HG03159 (cell line): Measurements from ENCODE around the gene NELFE.
"Not testable (repeated sequence)": the region's sequence is repeated elsewhere in the genome, so short reads cannot be mapped to it uniquely, and the experiment has no call there.

Experiments
- ATAC-seq: cut with Tn5 transposase; IDR thresholded peaks from one replicate; pipeline ENCODE4 v1.9.1; 2021; ENCODE audit warnings: mild to moderate bottlenecking, moderate library complexity; ENCODE audit not compliant: unreplicated experiment

NELFE gene

GRCh38 chr6:31952140-31952805, 6.5 kb downstream of the NELFE start:
- ATAC-seq: no peak

DNA sequence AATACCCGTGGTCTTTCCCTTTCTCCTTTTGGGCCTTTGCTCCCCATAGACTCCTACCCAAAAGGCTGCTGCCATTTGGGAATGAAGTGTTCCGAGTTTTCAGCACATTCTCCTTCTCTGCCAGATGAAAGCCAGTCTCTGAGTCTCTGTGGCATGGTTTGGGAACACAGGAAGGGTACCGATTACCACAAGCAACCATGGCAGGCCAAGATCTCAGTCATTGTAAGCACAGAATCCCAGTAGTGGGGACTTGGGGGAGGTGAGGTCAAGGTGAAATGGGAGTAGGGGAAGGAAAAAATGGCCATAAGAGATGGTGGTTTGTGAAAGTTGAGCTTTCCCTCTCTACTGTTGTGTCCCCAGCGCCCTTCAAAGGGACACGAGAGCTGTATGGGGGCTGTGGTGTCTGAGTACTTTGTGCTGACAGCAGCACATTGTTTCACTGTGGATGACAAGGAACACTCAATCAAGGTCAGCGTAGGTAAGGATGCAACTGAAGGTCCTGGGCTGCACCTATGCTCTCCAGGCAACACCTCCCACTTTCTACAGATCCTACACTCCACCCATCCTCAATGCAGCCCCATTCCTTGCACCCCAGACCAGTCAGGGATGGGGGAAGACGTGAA, 8.7 kb downstream of the NELFE start:
- ATAC-seq: no peak

- ATAC-seq: no peak
Measured at GRCh38 chr6:31948753-31949413, 9.9 kb downstream of the NELFE start.

DNA sequence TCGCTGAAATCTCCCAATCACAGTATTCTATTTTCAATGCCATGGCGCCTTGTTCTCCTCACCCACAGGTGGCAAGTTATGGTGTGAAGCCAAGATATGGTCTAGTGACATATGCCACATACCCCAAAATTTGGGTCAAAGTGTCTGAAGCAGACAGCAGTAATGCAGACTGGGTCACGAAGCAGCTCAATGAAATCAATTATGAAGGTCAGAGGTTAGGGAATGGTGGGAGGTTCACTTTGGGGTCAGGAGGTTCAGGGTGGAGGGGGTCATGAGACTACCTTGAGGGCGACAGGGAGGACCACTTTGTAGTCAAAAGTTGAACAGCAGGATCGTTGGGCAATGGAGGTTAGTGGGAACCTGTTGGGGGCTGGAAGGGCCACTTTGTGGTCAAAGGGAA, 10.5 kb downstream of the NELFE start:
- ATAC-seq: no peak

GRCh38 chr6:31947864-31948263, 10.9 kb downstream of the NELFE start:
- ATAC-seq: no peak

GRCh38 chr6:31947070-31947675, 11.6 kb downstream of the NELFE start:
- no peak for ATAC-seq

GRCh38 chr6:31946370-31946885, 12.3 kb downstream of the NELFE start:
- no peak for ATAC-seq

DNA sequence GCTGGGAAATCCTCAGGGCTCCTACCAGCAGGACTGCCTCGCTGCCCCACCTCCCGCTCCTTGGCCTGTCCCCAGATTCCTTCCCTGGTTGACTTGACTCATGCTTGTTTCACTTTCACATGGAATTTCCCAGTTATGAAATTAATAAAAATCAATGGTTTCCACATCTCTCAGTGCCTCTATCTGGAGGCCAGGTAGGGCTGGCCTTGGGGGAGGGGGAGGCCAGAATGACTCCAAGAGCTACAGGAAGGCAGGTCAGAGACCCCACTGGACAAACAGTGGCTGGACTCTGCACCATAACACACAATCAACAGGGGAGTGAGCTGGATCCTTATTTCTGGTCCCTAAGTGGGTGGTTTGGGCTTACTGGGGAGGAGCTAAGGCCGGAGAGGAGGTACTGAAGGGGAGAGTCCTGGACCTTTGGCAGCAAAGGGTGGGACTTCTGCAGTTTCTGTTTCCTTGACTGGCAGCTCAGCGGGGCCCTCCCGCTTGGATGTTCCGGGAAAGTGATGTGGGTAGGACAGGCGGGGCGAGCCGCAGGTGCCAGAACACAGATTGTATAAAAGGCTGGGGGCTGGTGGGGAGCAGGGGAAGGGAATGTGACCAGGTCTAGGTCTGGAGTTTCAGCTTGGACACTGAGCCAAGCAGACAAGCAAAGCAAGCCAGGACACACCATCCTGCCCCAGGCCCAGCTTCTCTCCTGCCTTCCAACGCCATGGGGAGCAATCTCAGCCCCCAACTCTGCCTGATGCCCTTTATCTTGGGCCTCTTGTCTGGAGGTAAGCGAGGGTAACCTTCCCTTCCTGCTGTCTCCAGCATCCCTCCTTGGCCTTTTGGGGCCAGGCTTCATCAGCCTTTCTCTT, 13.0 kb downstream of the NELFE start, which contains the start of gene CFB:
TSS of gene CFB (plus strand) at position 589 of the 863 bp plus-strand sequence. CDS start at position 716, 127 bp downstream.
- ATAC-seq: no peak

GRCh38 chr6:31945154-31945506, 13.6 kb downstream of the NELFE start:
- no peak for ATAC-seq

DNA sequence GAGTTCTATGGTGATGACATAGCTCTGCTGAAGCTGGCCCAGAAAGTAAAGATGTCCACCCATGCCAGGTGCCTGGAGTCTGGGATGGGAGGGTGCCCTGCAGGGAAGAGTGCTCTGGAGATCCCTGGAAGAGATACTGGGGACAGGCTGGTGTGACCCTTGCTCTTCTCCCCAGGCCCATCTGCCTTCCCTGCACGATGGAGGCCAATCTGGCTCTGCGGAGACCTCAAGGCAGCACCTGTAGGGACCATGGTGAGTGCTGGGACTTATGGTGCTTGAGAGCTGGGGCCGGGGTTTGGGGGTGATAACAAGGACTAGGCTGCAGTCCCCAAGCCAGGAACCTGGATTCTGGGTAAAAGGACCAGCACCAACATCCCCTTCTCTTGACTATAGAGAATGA, 15.0 kb downstream of the NELFE start:
- no peak for ATAC-seq

GRCh38 chr6:31940256-31940664, 18.5 kb downstream of the NELFE start:
- no peak for ATAC-seq

DNA sequence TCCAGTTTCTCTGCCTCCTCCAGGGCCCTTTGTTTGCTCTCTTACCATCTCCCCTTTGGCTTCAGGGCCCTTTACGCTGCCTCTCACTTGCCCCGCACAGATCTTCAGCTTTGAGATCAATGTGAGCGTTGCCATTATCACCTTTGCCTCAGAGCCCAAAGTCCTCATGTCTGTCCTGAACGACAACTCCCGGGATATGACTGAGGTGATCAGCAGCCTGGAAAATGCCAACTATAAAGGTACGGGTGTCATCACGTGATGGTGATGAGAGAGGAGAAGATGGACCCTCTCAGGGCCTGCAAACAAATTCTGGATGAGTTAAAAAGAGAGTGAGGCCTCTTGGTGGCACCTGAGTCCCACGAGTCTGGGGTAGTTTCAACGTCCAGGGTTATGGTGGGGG, 22.9 kb downstream of the NELFE start:
- no peak for ATAC-seq

- ATAC-seq: no peak
Measured at GRCh38 chr6:31935021-31935420, 23.8 kb downstream of the NELFE start.

DNA sequence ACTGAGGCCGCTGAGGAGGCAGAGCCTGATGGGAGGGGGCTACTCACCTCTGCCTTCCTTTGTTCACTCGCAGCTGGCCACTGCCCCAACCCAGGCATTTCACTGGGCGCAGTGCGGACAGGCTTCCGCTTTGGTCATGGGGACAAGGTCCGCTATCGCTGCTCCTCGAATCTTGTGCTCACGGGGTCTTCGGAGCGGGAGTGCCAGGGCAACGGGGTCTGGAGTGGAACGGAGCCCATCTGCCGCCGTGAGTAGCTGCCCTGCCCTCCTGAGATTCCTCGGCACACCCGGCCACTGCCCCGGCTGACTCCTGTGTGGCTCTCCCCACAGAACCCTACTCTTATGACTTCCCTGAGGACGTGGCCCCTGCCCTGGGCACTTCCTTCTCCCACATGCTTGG, 25.2 kb downstream of the NELFE start:
- ATAC-seq: no peak

GRCh38 chr6:31932137-31932536, 26.6 kb downstream of the NELFE start:
- ATAC-seq: not testable (repeated sequence)

DNA sequence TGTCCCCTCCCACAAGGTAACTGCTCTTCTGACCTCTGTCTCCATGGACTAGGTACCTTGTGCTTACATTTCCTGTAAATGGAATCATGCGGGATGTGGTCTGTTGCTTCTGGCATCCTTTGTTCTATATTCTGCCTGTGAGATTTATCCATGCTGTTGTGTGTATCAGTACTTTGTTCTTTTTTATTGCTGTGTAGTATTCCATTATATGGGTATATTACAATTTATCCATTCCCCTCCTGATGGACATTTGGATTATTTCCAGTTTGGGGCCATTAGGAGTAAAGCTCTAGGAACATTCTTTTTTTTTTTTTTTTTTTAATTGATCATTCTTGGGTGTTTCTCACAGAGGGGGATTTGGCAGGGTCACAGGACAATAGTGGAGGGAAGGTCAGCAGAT, 27.8 kb downstream of the NELFE start:
- no peak for ATAC-seq

DNA sequence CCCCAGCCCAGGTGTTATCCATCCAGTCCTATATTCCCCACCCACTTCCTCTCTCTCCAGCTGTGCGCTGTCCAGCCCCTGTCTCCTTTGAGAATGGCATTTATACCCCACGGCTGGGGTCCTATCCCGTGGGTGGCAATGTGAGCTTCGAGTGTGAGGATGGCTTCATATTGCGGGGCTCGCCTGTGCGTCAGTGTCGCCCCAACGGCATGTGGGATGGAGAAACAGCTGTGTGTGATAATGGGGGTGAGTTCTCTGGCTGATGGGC, 30.2 kb downstream of the NELFE start:
- ATAC-seq: no peak

GRCh38 chr6:31927863-31928671, 30.7 kb downstream of the NELFE start:
- no peak for ATAC-seq

DNA sequence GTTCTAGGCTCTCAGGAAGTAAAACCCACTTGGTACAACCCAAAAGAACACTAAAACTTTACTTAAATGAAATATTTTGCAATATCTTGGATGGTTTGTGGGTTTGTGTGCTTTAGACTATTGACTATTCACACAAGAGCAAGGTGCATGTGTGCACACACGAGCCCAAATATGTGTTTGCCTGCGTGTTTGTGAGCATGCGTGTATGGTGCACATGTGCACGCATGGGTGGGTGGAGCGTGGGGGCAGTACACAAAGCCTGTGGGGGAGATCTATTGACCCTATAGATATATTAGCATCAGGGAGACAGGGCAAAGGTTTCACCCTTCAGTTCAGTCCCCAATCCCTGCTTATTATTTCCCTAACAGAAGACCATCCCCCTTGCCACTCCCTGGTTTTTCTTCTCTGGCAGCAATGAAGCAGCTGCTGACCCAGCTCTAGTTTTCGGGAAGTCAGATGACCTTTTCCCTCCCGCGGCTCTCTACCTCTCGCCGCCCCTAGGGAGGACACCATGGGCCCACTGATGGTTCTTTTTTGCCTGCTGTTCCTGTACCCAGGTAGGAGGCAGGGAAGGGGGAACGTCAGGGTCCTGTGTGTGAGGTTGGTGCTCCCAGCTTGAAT, 31.4 kb downstream of the NELFE start, which contains the start of gene C2:
TSS of gene C2 (plus strand) at position 476 of the 621 bp plus-strand sequence. CDS start at position 512, 36 bp downstream.
- ATAC-seq: no peak

DNA sequence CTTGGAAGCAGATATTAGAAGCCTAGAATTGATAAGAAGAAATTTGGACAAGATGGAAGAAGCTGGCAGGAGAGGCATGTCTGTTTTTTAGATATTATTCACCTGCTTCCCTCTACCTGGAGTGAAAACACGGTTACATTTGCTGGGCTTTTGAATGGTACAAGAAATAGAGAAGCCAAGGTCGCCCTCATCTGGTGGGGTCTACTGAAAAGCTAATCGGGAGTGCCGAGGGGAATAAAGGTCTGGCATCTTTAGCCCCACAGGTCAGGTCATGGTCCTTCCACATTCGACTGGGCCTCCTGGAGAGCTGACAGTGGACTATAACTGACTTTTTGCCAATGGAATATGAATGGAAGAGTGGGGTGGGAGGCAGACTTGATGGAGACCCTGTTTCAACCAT, 35.8 kb downstream of the NELFE start:
- ATAC-seq: no peak
